GM19043 (cell line): ENCODE measurements around the gene SCN4A.
"Not testable (repeated sequence)": the region's sequence is repeated elsewhere in the genome, so short reads cannot be mapped to it uniquely, and the experiment has no call there.

Experiments used
- ATAC-seq: cut with Tn5 transposase; IDR thresholded peaks from one replicate; pipeline ENCODE4 v1.9.1; 2021; ENCODE audit warnings: low read depth; ENCODE audit not compliant: unreplicated experiment

SCN4A gene

DNA sequence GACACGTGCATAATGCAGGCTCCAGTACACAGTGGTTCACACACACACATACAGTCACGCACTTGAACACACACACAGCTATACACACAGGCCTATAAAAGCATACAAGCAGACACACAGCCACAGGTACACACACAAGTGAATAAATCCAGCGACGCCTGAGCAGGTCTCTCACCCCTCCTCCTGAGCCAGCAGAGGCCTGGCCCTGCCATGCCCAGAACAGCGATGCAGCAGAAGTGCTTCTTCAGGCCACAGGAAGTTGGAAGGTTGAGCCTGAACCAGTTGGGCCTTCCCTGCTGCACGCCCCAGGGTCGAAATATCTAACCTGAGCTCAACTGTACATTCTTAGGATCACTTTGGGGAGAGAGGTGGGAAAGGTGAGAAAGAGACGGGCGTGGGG, 33.3 kb downstream of the SCN4A start:
- ATAC-seq = no peak

DNA sequence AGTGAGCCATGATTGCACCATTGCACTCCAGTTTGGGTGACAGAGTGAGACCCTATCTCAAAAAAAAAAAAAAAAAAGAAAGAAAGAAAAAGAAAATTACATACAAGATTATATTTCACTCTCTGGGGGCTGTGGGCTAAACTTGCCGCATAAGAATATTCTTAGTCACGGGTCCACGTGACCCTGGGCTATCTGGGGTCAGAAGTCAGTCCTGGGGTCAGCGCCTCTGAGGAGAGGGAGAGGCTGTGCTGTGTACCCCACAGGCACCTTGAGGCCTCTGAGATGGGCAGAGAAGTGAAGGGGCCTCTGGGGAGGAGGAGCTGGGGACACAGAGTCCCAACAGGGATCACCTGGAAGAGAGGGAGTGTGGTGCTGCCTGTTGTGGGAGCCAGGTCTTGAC, 34.8 kb downstream of the SCN4A start:
- ATAC-seq = no peak

DNA sequence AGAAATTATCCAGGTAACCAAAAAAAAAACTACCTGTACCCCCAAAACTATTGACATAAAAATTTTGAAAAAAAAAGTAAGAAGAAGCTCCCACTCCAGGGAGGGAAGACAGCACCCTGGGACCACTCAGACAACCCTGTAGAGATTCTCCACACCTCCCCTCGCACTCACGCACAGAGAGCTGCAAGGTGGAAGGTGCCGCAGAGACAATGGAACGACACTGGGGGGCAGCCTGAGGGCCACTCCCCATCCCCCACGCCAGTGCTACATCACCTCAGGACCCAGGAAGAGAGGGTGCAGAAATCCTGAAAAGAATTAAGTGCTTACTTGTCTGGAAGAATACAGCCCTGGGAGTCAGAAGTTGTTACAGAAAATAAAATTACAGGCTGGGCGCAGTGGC, 35.4 kb downstream of the SCN4A start:
- no peak for ATAC-seq

DNA sequence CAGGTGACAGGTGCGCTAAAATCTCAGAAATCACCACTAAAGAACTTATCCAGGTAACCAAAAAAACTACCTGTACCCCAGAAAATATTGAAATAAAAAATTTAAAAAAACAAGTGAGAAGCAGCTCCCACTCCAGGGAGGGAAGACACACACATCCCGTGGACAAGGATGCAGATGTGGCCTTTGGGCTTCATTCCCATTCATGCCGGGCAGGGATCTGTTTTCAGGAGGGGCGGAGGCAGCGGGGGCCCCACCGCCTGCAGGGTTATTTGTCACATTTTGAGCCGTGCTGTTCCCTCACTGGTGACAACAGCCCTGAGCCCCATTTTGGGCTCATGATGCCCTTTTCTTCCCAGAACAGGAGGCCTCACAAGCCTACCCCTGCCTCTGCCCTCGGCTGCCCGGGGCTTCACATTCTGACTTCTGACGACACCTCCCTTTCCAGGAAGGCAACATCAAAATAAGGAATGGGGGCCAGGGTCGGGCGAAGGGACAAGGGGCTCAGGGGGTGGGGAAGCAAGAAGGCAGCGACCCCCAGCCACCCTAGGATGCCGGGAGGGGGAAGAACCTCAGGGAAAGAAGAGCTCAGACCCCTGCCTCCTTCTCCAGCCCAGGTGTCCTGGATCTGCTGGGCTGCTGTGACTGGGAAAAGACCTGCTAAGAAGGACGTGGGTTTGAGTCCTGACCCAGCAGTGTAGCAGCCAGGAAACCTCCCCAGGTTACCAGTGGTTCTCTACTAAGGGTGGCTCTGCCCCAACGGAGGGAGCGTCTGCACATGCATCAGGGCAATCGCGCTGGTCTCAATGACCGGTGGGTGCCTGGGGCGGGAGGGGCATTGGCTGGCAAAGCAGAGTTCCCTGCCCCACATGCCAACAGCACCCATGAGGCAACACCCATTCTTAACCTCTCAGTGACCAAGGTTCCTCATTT, 38.3 kb downstream of the SCN4A start:
- ATAC-seq = no peak

DNA sequence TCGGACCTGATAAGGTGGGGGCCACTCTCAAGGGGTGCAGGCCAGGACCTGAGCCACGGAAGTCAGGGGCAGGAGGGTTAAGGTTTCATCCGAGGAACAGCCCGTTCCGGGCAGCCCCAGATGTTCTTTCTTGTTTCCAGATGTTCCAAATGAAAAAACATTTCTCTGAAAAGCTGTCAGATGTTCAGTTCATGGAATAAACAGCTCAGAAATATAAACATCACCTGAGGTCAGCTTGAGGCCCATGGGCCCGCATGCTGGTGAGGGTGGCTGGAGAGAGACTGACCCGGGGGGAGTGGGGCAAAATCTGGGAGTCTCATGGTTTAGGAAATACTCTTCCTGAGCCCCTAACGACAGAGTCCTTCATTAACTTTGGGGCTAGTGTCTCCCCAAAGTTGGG, 39.1 kb downstream of the SCN4A start:
- ATAC-seq = no peak

DNA sequence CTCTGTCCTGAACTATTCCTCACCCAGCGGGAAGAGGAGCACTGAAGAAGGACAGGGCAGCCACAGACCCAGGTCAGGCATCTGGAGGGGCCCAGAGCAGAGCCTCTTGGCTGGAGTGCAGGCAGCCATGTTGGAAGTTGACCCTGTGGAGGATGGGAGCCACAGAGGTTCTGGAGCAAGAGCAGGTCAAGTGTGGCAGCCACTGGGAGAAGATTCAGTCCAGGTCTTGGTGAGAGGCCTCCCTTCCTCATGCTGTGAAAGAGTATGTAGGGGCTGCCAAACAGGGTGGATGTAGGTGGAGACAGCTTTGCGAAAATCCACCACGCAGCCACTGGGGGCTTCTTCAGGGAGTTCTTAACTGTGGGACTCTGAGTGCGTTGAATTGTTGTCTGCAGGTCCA, 40.0 kb downstream of the SCN4A start:
- ATAC-seq = no peak

DNA sequence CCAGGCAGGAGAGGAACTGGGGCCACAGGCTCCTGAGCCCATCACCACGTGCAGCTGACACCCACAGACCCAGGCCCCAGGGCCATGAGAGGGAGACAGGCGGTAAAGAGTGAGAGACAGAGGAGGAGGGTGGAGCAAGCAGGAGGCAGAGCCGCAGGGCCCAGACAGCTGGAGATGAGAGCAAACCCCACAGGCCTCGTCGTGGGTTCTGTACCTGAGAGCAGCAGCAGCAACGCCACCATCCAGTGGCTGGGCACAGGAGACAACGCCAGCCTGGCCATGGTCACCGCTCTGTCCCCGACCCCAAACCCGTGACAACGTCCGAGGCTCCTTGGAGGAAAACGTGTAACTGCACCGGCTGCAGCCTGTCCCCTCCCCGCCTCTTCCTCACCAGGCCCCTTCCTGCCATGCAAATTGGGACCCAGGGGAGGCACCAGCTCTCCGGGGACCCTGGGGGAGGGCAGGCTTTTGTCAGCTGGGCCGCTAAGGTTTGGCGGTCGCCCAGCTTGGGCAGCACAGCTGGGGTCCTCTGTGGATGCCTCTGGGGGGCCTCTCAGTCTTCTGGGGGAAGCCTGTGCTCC, 40.6 kb downstream of the SCN4A start, which contains the start of gene CD79B:
Gene CD79B, minus strand, starts transcription at position 351 of the 581 bp plus-strand sequence. Its CDS starts 70 bp downstream, at position 281.
- ATAC-seq = peak; percentile 71

DNA sequence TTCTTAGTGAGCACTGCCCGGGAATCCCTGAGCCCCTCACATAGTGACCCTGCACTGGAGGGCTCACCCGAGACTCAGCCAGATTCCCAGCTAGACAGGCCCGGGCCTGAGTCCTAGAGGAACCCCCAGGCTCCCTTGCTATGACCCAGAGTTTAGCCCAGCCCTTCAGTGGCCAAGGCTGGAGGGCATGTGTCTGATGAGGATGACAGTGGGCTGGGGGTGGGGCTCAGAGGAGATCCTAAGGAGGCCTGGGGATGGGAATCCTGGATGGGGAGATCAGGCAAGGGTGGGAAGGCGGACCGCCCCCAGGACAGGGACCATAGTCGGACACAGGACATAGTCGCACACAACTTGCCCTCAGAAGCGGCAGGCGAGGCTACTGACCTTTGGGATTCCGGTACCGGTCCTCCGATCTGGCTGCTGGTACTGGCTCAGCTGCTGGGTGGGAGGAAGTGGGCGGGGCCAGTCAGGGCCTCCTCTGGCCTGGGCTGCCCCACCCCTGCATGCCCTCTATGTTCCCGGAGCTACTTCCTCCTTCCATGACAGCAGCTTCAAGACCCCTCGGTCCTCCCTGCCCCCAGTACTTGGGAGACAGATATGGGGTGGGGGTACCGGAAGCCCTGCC, 41.7 kb downstream of the SCN4A start:
- ATAC-seq = no peak

DNA sequence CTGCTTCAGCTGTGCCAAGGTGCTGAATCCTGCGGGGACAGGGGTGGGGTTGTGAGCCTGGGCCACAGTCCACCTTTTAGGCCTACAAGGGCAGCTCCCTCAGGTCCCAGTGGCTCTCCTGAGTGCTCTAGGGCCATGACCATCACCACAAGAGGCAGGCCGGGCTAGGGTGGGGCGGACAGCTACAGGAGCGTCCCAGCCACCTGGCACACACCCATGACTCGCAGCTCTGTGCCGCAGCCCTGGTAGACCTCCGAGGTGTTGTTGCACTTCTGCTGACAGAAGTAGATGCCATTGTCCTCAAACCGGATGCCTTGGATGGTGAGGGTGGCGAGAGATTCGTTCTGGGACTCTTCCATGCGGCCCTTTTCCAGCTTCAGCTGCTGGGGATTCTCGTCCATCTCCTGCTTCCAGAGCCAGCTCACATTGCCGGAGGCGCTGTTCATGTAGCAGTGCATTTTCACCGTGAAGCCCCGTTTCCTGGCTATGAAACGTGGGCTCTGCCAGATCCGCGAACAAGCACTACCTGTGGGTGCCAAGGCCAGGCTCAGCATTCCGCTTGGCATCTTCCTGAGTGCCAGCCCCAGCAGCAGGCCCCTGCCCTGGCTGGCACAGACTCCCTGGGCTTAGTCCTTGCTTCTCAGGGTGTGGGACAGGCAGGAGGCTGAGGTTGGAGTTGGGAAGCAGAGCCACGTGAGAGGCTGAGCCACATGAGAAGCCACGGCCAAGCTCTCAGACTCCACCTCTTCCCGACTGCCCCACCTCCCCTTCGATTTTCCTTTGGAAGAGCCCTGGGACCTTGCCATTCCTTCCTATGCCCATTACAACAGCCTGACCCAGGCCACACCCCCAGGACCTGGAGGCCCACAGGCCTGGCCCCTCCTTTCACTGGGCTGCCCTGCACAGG, 42.6 kb downstream of the SCN4A start:
- ATAC-seq = no peak

DNA sequence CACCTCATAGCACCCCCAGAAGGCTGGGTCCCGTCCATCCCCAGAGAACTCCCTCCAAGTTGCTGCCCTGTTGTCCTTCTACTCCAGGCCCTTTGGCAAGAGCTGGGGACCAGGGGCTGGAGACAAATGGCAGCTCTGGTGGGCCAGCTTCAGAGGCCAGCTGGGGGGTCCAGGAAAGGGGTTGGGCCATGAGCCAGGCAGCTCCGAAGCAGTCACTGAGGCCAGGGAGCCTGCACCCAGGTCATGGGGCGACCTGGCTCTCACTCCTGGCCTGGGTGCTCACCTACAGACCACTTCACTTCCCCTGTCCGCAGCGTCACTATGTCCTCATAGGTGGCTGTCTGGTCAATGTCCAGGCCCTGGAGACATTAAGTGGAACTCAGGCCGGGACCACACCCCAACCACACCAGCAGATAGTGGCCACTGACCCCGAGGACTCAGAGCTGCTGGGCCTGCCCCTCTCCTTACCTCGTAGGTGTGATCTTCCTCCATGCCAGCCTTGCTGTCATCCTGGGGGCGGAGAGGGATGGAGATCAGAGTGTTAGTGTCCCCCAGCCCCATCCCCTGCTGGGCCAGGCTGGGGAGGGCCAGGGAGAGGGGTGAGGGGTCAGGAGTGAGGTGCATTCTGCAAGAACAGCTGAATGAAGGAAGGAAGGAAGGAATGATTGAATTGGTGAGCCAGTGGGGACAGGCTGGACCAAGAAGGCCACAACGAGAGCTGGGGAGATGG, 43.6 kb downstream of the SCN4A start:
- no peak for ATAC-seq

DNA sequence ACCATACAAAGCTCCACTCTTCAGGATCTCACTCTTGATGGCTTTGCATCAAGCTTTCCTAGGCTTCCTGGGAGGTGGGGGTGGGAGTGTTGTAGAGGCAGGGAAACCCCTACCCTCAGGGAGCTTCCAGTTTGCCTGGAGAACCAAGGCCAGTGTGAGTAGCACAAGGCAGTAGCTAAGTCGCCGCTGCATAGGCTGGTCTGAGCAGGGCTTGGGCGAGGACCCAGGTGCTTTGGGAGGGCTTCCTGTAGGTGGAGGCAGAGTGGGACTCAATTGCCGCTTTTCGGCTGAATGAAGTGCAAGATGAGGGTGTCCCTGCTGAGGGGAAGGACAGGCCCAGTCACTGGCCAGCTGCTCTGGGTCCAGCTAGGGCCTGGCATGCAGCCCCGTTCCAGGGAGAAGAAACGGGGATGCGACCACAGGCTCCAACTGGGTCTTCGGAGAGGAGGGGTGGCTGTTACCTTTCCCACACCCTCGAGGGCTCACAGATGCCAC, 44.5 kb downstream of the SCN4A start:
- ATAC-seq = no peak

DNA sequence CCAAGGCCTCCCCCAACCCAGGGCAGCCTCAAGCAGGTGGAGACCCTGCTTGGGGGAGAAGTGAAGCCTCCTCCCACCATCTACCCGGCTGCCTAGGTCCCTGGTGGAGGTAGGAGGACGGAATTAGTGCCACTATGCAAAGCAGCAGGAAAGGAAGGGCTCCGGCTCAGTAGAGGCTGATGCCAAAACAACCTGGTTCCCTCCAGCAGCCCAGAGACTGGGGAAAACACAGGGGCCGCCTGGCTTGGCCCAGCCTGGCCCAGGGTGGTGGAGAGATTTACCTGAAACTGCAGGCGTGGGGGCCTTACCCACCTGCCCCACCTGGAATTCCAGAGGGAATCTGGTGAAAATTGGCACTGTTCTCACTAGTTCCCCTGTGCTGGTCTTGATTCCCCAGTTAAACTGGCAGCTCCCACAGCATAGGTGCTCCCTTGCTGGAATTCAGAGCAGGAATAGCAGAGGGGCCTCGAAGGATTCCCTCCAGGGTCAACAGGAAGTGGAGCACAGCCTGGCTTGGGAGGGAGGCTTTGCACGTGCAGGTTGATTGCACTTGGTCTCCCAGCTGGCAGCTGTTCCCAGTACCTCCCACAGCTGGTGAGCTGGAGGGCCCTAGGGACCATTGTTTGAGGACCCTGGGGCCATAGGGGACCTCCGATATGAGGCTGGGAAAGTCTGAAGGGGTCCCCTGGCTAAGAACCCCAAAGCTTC, 45.1 kb downstream of the SCN4A start:
- ATAC-seq = no peak

DNA sequence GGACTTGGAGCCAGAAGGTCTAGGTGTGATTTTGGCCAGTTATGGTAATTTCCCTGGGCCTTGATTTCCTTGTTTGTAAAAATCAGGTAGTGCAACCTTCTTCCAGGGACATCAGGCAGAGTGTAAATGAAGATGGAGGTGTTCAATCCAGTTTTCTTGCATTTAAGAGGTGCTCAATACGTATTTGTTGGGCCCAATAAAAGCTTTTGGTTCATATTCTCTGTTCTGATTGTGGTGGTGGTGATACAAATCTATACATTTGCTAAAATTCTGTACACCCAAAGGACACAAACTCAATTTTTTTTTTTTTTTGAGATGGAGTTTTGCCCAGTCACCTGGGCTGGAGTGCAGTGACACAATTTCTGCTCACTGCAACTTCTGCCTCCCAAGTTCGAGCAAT, 46.6 kb downstream of the SCN4A start:
- ATAC-seq = no peak

DNA sequence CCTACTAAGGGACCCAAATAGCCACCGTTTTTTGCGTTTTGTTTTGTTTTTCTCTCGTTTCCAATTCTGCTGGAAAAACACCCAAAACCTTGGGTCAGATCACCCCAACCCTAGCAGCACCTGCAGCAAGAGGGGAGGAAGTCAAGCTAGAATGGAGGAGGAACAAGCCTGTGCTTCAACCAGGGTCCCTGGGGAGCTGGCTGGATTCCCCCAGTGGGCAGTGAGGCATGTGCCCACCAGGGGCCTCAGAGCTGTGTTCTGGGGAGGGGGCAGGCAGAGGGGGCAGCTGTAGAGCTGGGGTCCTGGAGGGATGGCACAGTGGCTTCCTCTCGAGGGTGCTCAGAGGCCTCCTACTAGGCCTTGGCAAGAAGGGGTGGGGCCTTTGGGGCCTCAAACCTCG, 47.1 kb downstream of the SCN4A start:
- ATAC-seq = no peak

DNA sequence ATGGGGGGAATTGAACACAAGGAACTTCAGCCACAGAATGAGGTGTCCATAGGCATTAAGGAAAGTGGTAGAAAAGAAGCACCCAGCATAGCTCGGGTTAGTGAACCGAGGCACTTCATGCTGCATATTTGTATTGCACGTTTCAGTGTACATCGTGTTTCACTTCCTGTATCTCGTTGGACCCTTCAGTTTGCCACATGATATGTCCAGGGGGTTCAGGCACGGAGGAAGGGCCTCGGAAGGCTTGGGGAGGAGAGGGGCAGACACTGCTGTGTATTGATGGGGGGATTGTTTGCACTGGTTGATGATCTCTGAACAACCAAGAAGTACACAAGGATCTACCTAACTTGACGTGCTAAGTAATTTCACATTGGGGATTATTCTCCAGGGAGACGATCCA, 50.3 kb downstream of the SCN4A start:
- ATAC-seq = not testable (repeated sequence)

DNA sequence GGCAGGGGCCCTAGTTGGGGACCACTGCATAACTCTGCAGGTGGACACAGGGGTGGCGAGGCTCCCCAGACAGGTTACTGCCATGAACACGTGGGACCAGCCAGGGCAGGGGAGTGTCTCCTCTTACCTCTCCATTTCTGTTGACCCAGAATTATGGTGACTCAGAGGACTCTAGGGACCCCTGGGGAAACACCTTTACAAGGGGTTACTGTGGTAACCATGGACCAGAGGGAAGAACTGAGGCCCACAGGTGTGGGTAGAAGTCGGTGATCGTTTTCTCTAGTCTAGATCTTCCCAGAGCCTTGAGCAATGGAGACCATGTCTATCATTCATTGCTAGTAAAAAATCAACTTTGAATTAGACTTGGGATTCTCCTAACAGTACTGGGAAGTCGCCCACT, 51.9 kb downstream of the SCN4A start:
- not testable (repeated sequence) for ATAC-seq

DNA sequence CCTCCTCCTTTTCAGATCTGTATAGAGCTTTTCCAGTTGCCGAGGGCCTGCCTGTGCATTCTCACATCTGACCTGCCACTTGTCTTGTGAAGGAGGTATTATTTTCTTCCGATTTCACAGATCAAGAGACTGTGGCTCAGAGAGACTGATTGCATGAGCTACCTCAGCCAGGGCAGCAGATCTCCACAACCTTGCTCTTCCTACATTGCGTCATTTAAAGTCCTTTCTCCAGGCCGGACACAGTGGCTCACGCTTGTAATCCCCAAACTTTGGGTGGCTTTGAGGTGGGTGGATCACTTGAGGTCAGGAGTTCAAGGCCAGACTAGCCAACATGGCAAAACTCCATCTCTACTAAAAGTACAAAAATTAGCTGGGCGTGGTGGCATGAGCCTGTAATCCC, 52.7 kb downstream of the SCN4A start:
- ATAC-seq = not testable (repeated sequence)

DNA sequence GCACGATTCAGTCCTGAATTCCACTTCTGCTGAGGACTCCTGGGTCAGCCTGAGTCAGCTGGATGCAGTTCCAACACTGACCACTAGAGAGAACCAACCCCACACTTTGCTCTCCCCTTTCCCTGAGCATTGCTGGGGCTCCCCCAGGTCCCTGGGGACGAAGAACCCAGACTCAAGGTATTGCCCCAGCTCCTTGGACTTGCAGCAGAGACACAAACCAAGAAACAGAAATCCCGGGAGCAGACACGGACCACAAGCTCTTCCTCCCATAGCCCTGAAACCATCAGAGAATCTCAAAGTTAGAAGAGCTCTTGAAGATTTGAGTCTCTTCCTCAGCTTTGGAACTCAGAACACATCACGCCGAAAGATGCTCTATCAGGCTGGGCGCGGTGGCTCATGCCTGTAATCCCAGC, 53.4 kb downstream of the SCN4A start:
- peak; percentile 58 for ATAC-seq

DNA sequence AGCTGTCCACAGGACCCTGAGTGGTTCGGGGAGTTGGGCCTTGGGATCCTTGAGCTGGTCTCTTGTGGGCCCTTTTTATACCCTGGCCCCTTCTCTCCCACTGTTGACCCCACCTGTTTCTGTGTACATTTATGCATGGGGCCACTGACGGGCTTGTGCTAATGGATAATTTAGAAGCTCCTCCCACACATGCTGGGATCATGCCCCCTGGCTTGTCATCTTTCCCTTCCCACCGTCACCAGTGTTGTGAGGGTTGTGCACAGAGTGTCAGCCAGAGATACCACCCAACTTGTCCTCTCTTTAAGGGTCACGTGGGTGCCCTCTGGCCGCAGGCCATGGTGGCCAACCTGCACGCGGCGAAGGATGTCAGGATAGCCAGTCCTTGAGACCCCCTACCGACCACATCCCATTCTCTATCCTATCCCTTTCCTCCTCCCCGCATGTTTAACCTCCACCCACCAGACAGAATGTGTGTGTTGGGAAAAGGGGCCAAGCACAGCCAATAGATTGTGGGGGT, 53.9 kb downstream of the SCN4A start, which contains the start of gene GH1:
Gene GH1, minus strand, starts transcription at position 51 of the 517 bp plus-strand sequence. CDS start 63 bp downstream, outside the sequence.
- not testable (repeated sequence) for ATAC-seq
